T-helper 2 cell (primary cell): Measurements from ENCODE around the gene TGM2.
"Not testable (repeated sequence)": the region's sequence is repeated elsewhere in the genome, so short reads cannot be mapped to it uniquely, and the experiment has no call there.

Experiments used
- DNase-seq, 5 experiments: peaks; one replicate each; pipeline versions ENCODE4 v3.0.0 to v3.0.0-alpha.2; 2012 to 2022

TGM2 gene

GRCh38 chr20:38112930-38113294 is 52.2 kb downstream of the TGM2 start:
- DNase-seq = no peak

GRCh38 chr20:38112261-38112929 is 52.7 kb downstream of the TGM2 start:
- no peak for DNase-seq

GRCh38 chr20:38111366-38112232 is 53.5 kb downstream of the TGM2 start:
- DNase-seq = no peak

- no peak for DNase-seq
These were observed 54.4 kb downstream of the TGM2 start for GRCh38 chr20:38110525-38111178.

GRCh38 chr20:38109591-38110524 is 55.2 kb downstream of the TGM2 start:
- DNase-seq = no peak

GRCh38 chr20:38108986-38109541 is 56.0 kb downstream of the TGM2 start:
- no peak for DNase-seq

GRCh38 chr20:38108438-38108985 is 56.6 kb downstream of the TGM2 start:
- no peak for DNase-seq

- not testable (repeated sequence) for DNase-seq
These were observed 57.2 kb downstream of the TGM2 start for GRCh38 chr20:38107916-38108315.

- not testable (repeated sequence) for DNase-seq
These were observed 57.7 kb downstream of the TGM2 start for GRCh38 chr20:38107386-38107785.

- no peak for DNase-seq
These were observed 58.6 kb downstream of the TGM2 start for GRCh38 chr20:38106461-38106860.

- DNase-seq = no peak
These were observed 60.8 kb downstream of the TGM2 start for GRCh38 chr20:38104285-38104684.

GRCh38 chr20:38102206-38102605 is 62.9 kb downstream of the TGM2 start:
- not testable (repeated sequence) for DNase-seq

GRCh38 chr20:38098952-38099351 is 66.1 kb downstream of the TGM2 start:
- no peak for DNase-seq

- no peak for DNase-seq
These were observed 69.9 kb downstream of the TGM2 start for GRCh38 chr20:38095017-38095686.

GRCh38 chr20:38094373-38094891 is 70.6 kb downstream of the TGM2 start:
- peak in 2 of 5 experiments; percentile 9 to 72 for DNase-seq

GRCh38 chr20:38093641-38094077 is 71.4 kb downstream of the TGM2 start:
- no peak for DNase-seq

- DNase-seq = no peak
These were observed 72.2 kb downstream of the TGM2 start for GRCh38 chr20:38092915-38093314.

- no peak for DNase-seq
These were observed 72.7 kb downstream of the TGM2 start for GRCh38 chr20:38092260-38092857.

- DNase-seq = peak in 1 of 5 experiments; percentile 18
These were observed 73.4 kb downstream of the TGM2 start for GRCh38 chr20:38091441-38092216.

- DNase-seq = no peak
These were observed 75.0 kb downstream of the TGM2 start for GRCh38 chr20:38090061-38090460.
